PFSK-1 (cell line): ENCODE data around the gene GUCY2D.

Experiments
- POLR2AphosphoS5 ChIP-seq: IDR thresholded peaks from 2 replicates; pipeline ENCODE4 v1.6.1; 2012; ENCODE audit warnings: low read depth, mild to moderate bottlenecking, control low read depth, low read length, moderate library complexity
- TAF1 ChIP-seq: IDR thresholded peaks from 2 replicates; pipeline ENCODE4 v1.6.1; 2012; ENCODE audit warnings: low read length, control low read depth, borderline replicate concordance; ENCODE audit not compliant: insufficient read depth
- TF ChIP-seq, protein P1 (sequence below), 2 experiments: IDR thresholded peaks; 2 replicates each; pipeline versions ENCODE4 v1.6.1 to v1.8.0; 2011 to 2012; ENCODE audit warnings: low read depth in 2 of 2, low read length in 2 of 2, control low read depth in 1 of 2, inconsistent platforms in 1 of 2, mild to moderate bottlenecking in 1 of 2, moderate library complexity in 1 of 2; ENCODE audit not compliant: insufficient read depth in 1 of 2

DNA sequence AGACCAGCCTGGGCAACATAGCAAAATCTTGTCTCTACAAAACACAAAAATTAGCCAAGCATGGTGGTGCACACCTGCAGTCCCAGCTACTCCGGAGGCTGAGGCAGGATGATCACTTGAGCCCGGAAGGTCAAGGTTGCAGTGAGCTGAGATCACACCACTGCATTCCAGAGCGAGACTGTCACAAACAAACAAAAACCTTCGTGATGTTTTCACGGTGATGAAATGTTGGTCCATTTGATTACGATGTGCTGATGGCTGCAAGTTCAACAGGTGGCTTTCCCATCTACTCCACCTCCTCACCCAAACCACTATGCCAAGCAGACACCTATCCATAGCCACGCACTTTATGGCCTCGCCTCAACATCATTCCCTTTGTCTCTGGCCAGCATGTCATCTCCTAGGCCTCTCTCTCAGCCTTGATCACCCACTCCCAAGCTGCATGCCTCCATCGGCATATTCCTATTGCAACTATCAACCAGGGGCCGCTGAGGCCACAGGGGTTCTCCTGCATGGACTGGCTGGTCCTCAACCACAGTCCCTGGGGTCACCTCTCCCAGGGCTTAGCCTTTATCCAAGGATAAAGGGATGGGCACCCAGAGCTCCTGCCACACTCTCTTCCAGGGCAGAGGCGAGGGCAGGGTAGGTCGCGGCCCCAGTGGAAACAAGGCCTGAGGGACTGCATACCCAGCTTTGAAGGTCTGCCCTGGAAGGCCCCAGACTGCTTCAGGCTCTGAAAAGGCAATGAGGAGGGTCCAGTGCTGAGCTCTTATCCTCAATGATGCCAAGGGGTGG, 19.3 kb downstream of the GUCY2D start:
- TF ChIP-seq POLR2AphosphoS5 (no peak), TAF1 (no peak)
- TF ChIP-seq, protein P1, sequence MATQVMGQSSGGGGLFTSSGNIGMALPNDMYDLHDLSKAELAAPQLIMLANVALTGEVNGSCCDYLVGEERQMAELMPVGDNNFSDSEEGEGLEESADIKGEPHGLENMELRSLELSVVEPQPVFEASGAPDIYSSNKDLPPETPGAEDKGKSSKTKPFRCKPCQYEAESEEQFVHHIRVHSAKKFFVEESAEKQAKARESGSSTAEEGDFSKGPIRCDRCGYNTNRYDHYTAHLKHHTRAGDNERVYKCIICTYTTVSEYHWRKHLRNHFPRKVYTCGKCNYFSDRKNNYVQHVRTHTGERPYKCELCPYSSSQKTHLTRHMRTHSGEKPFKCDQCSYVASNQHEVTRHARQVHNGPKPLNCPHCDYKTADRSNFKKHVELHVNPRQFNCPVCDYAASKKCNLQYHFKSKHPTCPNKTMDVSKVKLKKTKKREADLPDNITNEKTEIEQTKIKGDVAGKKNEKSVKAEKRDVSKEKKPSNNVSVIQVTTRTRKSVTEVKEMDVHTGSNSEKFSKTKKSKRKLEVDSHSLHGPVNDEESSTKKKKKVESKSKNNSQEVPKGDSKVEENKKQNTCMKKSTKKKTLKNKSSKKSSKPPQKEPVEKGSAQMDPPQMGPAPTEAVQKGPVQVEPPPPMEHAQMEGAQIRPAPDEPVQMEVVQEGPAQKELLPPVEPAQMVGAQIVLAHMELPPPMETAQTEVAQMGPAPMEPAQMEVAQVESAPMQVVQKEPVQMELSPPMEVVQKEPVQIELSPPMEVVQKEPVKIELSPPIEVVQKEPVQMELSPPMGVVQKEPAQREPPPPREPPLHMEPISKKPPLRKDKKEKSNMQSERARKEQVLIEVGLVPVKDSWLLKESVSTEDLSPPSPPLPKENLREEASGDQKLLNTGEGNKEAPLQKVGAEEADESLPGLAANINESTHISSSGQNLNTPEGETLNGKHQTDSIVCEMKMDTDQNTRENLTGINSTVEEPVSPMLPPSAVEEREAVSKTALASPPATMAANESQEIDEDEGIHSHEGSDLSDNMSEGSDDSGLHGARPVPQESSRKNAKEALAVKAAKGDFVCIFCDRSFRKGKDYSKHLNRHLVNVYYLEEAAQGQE (IDR thresholded peaks at IDR 0.05; ENCODE audit: insufficient read depth in 1 of 2, low read depth in 2 of 2, low read length in 2 of 2) = no peak
